ENCODE results near the gene ACOT12.

Gene ACOT12

GRCh38 chr5:81402192-81402930, 8.4 kb upstream of the ACOT12 start:
- H3K4me3 ChIP-seq (ENCODE audit: low read depth, low read length), result no peak overlapping the region
- DNase-seq (ENCODE audit: low read depth), result no peak
- TF ChIP-seq CTCF (IDR thresholded peaks at IDR 0.05; ENCODE audit: control insufficient read depth, extremely low read depth, insufficient read depth), result no peak

- no peak for TF ChIP-seq CTCF (IDR thresholded peaks at IDR 0.05; ENCODE audit: control insufficient read depth, extremely low read depth, insufficient read depth)
- no peak for DNase-seq (ENCODE audit: low read depth)
- H3K4me3 ChIP-seq (ENCODE audit: low read depth, low read length), result no peak overlapping the region
Measured at GRCh38 chr5:81401266-81401665, 7.3 kb upstream of the ACOT12 start.

DNA sequence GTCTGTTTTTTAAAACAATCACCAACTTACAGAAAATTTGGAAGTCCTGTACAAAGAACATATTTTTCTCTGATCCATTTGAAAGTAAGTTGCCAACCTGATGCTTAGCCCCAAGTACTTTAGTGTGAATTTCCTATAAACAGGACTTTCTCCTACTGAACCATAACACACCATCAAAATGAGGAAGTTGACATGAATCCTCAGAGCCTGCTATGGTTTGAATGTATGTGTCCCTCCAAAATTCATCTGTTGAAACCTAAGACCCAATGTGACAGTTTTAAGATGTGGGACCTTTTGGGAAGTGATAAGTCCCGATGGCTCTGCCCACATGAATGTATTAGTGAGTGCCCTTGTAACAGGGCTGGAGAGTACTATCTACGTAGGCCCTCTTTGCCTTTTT, 6.4 kb upstream of the ACOT12 start:
- no peak for DNase-seq (ENCODE audit: low read depth)
- no peak overlapping the region for H3K4me3 ChIP-seq (ENCODE audit: low read depth, low read length)
- no peak for TF ChIP-seq CTCF (IDR thresholded peaks at IDR 0.05; ENCODE audit: control insufficient read depth, extremely low read depth, insufficient read depth)

- no peak overlapping the region for H3K4me3 ChIP-seq (ENCODE audit: low read depth, low read length)
- TF ChIP-seq CTCF (IDR thresholded peaks at IDR 0.05; ENCODE audit: control insufficient read depth, extremely low read depth, insufficient read depth), result no peak
- DNase-seq (ENCODE audit: low read depth), result no peak
Measured at GRCh38 chr5:81398741-81399140, 4.8 kb upstream of the ACOT12 start.

DNA sequence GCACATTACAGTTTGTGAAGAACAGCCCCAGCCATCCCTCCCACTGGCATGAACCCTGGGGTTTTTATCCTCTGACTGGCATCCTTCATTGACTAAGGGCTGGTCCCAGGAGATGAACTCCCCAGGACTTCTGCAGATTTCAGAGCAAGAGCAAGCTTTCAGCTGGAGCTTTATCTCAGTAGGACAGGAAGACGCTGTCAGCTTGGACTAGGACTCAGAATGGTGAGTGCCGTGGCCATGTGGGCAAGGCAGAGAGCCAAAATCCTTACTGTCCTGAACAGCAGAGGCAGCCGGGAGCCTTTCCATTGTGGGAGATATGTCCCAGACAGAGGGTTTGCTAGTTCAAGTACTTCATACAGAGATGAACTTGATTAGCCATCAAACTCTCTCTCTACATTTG, 3.2 kb upstream of the ACOT12 start:
- DNase-seq (ENCODE audit: low read depth), result no peak
- H3K4me3 ChIP-seq (ENCODE audit: low read depth, low read length), result no peak overlapping the region
- TF ChIP-seq CTCF (IDR thresholded peaks at IDR 0.05; ENCODE audit: control insufficient read depth, extremely low read depth, insufficient read depth), result no peak

DNA sequence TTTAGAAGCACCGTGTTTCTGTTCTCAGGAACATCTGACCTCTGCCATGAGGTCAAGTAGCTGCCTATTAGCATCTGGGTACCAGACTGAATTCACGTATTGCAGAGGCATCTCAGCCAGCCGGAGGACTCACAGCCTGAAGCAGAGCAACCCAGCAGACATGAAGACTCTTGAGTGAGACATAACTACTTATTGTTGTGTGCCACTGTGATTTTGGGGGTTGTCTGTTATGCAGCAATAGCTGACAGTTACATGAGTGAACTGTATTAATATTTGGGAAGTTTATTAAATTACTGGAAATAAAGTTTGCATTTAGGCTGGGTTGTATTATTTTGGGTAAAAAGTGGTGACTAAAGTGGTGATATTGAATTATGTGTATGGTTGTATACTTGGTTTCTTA, 1.3 kb upstream of the ACOT12 start:
- TF ChIP-seq CTCF (IDR thresholded peaks at IDR 0.05; ENCODE audit: control insufficient read depth, extremely low read depth, insufficient read depth), result no peak
- H3K4me3 ChIP-seq (ENCODE audit: low read depth, low read length), result no peak overlapping the region
- no peak for DNase-seq (ENCODE audit: low read depth)

DNA sequence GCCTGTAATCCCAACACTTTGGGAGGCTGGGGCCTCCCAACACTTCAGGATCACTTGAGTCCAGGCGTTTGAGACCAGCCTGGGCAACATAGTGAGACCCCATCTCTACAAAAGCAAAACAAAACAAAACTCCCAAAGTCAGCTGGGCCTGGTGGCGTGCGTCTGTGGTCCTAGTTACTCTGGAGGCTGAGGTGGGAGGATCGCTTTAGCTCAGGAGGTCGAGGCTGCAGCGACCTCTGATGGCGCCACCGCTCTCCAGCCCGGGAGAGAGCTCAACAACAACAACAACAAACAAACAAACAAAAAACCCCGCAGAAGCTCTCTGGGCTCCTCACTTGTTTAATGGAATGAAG, 528 bp downstream of the ACOT12 start:
- no peak for TF ChIP-seq CTCF (IDR thresholded peaks at IDR 0.05; ENCODE audit: control insufficient read depth, extremely low read depth, insufficient read depth)
- DNase-seq (ENCODE audit: low read depth), result no peak
- H3K4me3 ChIP-seq (ENCODE audit: low read depth, low read length), result no peak overlapping the region

Data from LNCaP clone FGC (cell line).